Anterior cingulate cortex (tissue), 58 donors: ENCODE results near the gene KMT2E.
"Not testable (repeated sequence)": the region's sequence is repeated elsewhere in the genome, so short reads cannot be mapped to it uniquely, and the experiment has no call there.

Experiments used
- DNase-seq, 58 donors: peaks; one replicate each; lab custom pipeline; 2025; lab: John Stamatoyannopoulos, UW

KMT2E gene

DNA sequence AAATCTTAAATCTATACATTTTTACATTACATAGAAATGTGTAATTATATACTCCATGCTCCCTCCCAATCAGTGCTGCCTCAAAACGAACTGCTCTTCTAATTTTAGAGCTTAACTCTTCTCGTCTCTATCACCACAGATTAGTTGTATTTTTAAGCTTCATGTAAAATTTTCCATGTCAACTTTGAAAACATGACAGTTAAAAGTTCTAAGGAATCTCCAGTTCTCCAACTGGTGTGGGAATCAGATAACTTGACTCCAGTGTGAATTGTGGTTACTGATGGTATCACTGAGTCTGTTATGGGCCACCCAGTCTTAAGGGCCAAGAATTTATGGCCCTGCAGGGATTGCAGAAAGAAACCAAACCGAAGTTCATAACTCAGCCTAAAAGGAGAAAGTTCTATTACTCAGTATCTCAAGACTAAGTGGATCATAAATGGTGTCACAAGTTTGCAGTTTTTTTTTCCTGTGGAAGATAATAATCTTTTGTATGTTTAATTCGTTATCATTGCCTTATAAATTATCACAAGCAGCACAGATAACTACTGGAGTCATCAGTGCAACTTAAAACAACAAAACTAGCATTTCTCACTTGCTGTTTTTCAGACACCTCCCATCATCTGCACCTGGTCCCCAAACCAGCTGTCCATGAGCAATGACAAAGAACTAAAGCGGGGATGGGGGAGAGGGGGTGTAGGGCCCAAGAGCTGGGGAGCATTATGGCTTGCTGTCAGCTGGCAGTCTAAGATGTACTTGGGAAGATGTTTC, 31.5 kb upstream of the KMT2E start:
- no peak for DNase-seq

GRCh38 chr7:104983076-104983577, 30.9 kb upstream of the KMT2E start:
- DNase-seq = peak in 1 of 58 donors; percentile 6

DNA sequence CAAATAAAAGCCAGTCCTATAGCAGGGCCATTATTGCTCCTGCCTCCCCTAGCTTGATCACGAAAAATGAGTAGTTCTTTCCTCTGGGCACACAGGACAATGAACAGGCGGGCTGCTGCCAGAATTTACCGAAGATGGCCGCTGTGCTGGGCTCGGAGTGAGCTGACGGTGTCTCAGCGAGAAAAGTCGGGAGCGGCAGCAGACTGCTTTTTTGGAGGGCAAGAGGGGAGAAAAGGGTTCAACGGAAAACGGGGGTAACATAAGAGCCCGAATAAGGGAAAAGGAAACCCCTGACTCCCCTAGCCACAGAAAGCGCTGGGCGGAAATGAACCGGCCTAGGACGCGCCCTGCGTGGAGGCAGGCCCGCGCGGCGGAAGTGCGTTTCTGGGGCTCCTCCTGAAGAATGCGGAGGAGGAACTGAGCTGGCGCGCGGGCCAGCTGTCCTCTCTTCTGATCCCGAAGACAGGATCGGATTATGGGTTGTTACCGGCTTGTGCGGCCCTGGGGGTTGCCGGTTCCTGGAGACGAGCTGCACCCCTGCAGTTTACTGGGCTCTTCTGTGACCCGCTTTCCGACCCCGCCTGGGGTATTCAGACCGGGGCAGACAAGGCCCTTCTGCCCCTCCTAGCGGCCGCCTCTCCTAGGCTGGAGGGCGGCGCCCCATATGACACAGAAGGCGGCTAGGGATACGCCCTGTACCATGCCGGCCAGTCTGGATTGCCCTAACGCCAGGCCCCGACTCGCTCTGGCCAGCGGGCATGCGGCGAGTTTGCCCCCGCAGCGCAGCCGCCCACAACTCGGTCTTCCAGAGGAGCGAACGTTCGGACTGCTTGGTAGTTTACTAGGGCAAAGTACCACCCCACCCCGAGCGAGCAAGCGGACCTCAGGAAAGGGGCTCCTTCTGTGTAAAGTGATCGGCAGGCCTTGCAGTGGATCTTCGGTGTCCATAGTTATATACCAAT, 30.1 kb upstream of the KMT2E start:
- DNase-seq = peak; percentile 15 to 95 (median 87)

- peak in 1 of 58 donors; percentile 4 for DNase-seq
Observed at GRCh38 chr7:104984585-104985258, 29.3 kb upstream of the KMT2E start.

DNA sequence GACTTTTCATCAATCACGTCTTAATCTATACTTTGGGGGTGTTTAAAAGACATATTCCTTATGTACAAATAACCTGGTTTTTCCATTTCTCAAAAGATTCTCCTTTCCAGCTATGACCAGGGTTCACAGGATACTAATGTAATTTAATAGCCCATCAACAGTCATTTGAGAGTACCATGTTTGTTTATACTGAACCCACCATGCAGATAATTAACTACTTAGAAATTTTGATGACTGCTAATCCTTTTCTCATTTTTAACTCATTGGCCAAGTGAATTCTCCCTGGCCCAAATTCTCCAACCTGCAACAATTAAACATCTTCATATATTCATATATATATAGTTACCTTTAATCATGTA, 28.8 kb upstream of the KMT2E start:
- no peak for DNase-seq

DNA sequence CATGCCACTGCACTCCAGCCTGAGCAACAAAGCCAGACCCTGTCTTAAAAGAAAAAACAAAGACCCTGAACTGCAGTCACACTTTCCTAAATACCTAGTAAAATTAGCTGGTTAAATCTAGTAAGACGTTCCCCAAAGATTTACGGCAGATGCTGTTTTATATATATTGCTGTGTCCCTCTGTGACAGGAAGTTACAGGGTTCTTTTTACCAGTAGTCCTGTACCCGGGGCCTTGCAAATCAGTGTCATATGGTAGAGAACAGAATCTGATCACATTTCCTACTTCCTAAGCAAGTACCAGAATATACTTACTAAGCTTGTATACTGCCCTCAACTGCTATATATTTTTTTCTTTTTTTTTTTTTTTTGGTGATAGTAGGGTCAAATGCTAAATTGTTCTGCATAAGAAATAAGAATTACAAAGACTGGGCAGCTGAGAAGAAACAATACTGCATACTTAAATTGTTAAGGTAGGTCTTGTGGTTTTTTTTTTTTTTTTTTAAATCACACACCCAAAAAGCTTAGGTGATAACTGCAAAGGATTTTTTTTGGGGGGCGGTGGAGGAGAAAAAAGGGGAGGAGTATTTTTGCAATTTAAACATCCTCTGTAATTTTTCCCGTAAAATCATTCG, 27.3 kb upstream of the KMT2E start:
- DNase-seq = no peak

DNA sequence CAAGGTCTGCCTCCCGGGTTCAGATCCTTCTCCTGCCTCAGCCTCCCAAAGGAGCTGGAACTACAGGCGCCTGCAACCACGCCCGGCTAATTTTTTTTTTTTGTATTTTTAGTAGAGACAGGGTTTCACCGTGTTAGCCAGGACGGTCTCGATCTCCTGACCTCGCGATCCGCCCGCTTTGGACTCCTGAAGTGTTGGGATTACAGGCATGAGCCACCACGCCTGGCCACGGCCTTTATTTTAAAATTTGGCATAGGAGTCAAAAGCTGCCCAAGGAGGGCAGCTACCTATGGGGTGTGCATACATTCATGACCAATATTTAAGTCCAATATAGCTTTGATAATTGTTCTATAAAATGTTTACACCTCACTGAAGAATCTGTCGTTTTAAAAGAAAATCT, 26.6 kb upstream of the KMT2E start:
- not testable (repeated sequence) for DNase-seq

DNA sequence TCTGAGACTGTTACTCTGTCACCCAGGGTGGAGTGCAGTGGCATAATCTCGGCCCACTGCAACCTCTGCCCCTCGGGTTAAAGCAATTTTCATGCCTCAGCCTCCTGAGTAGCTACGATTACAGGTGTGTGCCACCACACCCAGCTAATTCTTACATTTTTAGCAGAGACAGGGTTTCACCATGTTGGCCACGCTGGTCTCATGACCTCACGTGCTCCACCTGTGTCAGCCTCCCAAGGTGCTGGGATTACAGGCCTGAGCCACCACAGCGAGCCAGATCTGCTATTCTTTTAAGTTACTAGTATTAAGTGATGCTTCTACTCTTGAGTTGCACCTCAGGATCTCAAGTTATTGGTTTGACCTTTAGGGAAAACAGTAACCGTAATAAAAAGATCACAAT, 23.0 kb upstream of the KMT2E start:
- no peak for DNase-seq

GRCh38 chr7:104992306-104992705, 21.7 kb upstream of the KMT2E start:
- no peak for DNase-seq

DNA sequence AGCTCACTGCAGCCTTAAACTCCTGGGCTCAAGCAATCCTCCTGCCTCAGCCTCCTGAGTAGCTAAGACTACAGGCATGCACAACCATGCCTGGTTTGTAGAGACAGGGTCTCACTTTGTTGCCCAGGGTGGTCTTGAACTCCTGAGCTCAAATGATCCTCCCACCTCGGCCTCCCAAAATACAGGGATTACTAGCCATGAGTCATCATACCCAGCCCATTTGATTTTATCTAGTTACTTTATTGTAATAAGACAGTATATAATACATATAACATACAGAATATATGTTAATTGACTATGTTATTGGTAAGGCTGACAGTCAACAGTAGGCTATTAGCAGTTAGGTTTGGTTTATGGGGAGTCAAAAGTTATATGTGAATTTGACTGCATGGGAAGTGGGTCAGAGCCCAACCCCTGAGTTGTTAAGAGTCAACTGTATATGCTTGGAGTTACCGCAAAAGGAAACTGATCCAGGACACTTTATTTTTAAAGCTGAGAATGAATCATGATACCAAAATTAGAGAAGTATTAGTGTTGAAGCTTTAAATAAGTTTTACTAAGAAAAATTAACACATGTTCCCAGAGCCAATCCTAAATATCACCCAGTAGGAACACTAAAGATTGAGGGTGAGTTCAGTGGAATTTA, 20.7 kb upstream of the KMT2E start:
- DNase-seq = no peak

DNA sequence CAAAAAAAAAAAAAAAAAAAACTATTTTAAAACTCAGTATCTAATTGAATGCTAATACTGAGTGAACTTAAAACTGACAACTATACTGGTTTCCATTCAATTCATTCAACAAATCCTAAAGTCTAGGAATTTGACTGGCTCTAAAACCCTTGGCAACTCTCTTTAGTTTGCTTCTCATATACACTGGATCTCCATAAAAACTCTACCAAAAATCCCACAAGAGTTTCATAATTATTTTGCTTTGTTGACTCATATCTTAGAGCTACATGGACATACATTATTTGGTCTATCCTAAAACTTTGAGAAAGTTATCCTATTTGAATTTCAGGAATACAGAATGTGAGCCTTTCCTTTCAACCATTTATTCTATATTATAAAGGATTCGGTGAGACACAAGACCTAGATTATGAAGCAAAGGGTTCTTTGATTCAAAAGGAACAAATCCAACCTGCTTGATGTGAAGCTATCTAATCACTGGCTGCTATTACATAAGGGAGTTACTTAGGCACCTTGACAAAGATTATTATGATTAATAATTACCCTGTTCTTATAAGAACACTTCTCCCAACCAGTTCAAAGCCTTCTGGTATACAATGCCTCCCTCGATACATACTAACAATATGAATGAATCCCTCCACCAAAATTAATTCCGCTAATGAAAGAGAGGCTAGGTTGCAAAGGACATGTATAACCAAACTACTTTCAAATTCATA, 15.8 kb upstream of the KMT2E start:
- DNase-seq = no peak

DNA sequence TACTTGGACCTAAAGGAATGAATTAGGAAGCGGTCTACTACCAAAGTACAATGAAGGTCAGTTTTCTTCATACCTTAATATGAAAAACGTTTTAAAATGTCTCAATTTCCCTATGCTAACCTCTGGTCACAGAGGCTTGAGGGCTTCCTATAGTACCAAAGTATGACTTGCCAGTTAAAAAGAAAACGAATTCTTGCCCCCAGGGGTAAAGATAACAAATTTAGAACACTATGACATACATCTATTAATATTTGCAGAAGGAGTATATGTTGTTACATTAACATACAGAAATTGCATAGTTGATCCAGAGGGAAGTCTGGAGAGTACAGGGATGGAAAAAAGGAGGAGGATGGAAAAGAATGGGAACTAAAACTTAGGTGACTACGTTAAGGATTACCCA, 13.8 kb upstream of the KMT2E start:
- DNase-seq = no peak

GRCh38 chr7:105000927-105001336, 13.1 kb upstream of the KMT2E start:
- no peak for DNase-seq

DNA sequence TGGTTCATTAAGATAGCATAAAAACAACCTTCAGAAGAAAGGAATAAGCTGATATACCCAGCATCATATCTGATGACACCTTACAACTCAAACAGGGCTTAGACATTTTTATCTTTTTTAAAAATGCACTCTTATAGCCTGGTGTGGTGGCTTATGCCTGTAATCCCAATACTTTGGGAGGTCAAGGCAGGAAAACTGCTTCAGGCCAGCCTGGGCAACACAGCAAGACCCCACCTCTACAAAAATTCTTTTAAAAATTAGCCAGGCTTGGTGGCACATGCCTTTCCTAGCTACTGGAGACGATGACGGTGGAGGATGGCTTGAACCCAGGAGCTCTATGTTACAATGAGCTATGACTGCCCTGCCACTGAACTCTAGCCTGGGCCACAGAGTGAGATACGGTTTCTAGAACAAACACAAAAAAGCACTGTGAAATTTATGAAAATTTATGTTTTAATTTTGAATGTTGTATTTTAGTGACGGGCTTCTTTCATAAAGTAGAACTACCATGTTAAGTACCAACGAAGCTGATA, 12.3 kb upstream of the KMT2E start:
- no peak for DNase-seq

- DNase-seq = peak in 19 of 58 donors; percentile 11 to 65 (median 24)
Observed at GRCh38 chr7:105003275-105003674, 10.7 kb upstream of the KMT2E start.

- no peak for DNase-seq
Observed at GRCh38 chr7:105003872-105004510, 10.0 kb upstream of the KMT2E start.

DNA sequence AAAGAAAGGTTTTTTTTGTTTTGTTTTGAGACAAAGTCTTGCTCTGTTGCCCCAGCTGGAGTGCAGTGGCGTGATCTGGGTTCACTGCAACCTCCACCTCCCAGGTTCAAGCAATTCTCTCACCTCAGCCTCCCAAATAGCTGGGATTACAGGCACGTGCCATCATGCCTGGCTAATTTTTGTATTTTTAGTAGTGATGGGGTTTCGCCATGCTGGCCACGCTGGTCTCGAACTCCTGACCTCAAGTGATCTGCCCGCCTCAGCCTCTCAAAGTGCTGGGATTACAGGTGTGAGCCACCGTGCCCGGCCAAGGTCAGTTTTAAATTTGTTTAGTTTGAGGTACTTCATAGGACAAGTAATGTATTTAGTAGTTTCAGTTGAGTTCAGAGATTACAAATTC, 9.0 kb upstream of the KMT2E start:
- not testable (repeated sequence) for DNase-seq

DNA sequence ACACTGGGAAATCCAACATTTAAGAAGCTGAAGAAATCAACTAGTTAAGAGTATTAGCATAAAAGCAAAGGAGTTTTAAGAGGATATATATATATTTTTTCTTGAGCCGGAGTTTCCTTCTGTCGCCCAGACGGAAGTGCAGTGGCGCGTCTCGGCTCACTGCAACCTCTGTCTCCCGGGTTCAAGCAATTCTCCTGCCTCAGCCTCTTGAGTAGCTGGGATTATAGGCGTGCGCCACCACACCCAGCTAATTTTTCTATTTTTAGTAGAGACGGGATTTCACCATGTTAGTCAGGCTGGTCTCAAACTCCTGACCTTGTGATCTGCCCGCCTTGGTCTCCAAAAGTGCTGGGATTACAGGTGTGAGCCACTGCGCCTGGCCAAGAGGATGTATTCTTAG, 8.5 kb upstream of the KMT2E start:
- not testable (repeated sequence) for DNase-seq
